Measurements from ENCODE around the gene CATSPERD. TPM values are rescaled to one million over a fixed set of nuclear protein-coding genes. Genes with fewer than 3 reads are reported as not detected.

CATSPERD gene
- total and polyA plus RNA-seq, 9 of the 15 experiments (the other 6 are each of a cell fraction or from before 2014, with no cell fraction given) = not detected

GRCh38 chr19:5799247-5800241 is 79.1 kb downstream of the CATSPERD start (continued):
- no peak for TF ChIP-seq SNAPC5 (CRISPR knock-in tag; IDR thresholded peaks at IDR 0.05)
- no peak for TF ChIP-seq NFYB (IDR thresholded peaks at IDR 0.05; ENCODE audit: extremely low read depth, insufficient read length)
- no peak for TF ChIP-seq ZNF75A (CRISPR knock-in tag; IDR thresholded peaks at IDR 0.05)
- 0 out of 4 replicates have a peak, but pooled peaks of 1 of the 2 experiments have one; percentile 18 for TF ChIP-seq MLX (CRISPR knock-in tag; conservative IDR thresholded peaks at IDR 0.05)
- TF ChIP-seq ETV5 (CRISPR knock-in tag; IDR thresholded peaks at IDR 0.05; ENCODE audit: low read depth) = peak; percentile 38; the same call in 1 of the 2 replicates
- TF ChIP-seq ZBTB40 (IDR thresholded peaks at IDR 0.05) = no peak
- no peak for TF ChIP-seq ZBTB40 (CRISPR knock-in tag; IDR thresholded peaks at IDR 0.05)
- no peak for TF ChIP-seq RBM39 (optimal IDR thresholded peaks at IDR 0.05; ENCODE audit: low read depth, low read length)
- no peak for TF ChIP-seq ATF1 (CRISPR knock-in tag; IDR thresholded peaks at IDR 0.05)
- peak; percentile 45 for TF ChIP-seq ATF1 (tag; IDR thresholded peaks at IDR 0.05)
- no peak for TF ChIP-seq MYBL2 (IDR thresholded peaks at IDR 0.05; ENCODE audit: low read depth)
- TF ChIP-seq MYBL2 (CRISPR knock-in tag; IDR thresholded peaks at IDR 0.05; ENCODE audit: borderline replicate concordance) = no peak
- peak; percentile 99 for TF ChIP-seq DPF2 (IDR thresholded peaks at IDR 0.05)
- no peak; the same call in 1 of the 2 replicates for TF ChIP-seq RHOXF2B (CRISPR knock-in tag; conservative IDR thresholded peaks at IDR 0.05)
- no peak for TF ChIP-seq TAF15 (IDR thresholded peaks at IDR 0.05; ENCODE audit: low read depth, low read length)
- TF ChIP-seq SUPT5H (IDR thresholded peaks at IDR 0.05) = no peak
- TF ChIP-seq ARID1B (IDR thresholded peaks at IDR 0.05) = peak; percentile 100

All from K562 (cell line).